Breast epithelium (tissue), 4 donors: ENCODE data around the gene GPC4. TPM values are rescaled to one million over a fixed set of nuclear protein-coding genes. Genes with fewer than 3 reads are reported as not detected.

Experiments
- DNase-seq, 2 donors: peaks; one replicate each; pipeline ENCODE4 v3.0.0-alpha.2; 2019; ENCODE audit warnings: low spot score in 2 of 2
- H3K27ac ChIP-seq, 2 donors: fragments of 200-600 bp; sonication (generic) in 1 of 2; one replicate each; pipeline ENCODE4 v1.5.1; 2016 to 2019; ENCODE audit warnings: mild to moderate bottlenecking in 1 of 2
- H3K27me3 ChIP-seq, 2 donors: fragments of 200-600 bp; sonication (generic) in 1 of 2; one replicate each; pipeline versions ENCODE4 v1.5.1 to v1.6.0; 2017 to 2019; ENCODE audit warnings: control low read depth in 1 of 2, mild to moderate bottlenecking in 1 of 2
- H3K36me3 ChIP-seq: fragments of 200-600 bp; one replicate; pipeline ENCODE4 v1.5.1; 2019
- H3K4me1 ChIP-seq, 2 donors: fragments of 200-600 bp; sonication (generic); one replicate each; pipeline ENCODE4 v1.5.1; 2016 to 2019; ENCODE audit warnings: control low read depth in 1 of 2
- H3K4me3 ChIP-seq, 3 donors: fragments of 200-600 bp; sonication (generic); 1 replicate in 2 of 3; 2 replicates in 1 of 3; pipeline ENCODE4 v1.5.1; 2016 to 2019; ENCODE audit warnings: mild to moderate bottlenecking in 3 of 3, moderate library complexity in 2 of 3
- H3K9me3 ChIP-seq, 2 donors: fragments of 200-600 bp; sonication (generic) in 1 of 2; one replicate each; pipeline ENCODE4 v1.5.1; 2016 to 2019; ENCODE audit warnings: control low read depth in 1 of 2
- CTCF ChIP-seq, 3 donors: fragments of 450-650 bp; IDR thresholded peaks; one replicate each; pipeline ENCODE4 v1.5.1; 2016 to 2017; ENCODE audit warnings: antibody characterized with exemption in 3 of 3, mild to moderate bottlenecking in 3 of 3, moderate library complexity in 3 of 3
- POLR2A ChIP-seq: fragments of 450-650 bp; IDR thresholded peaks from one replicate; pipeline ENCODE4 v1.6.1; 2016; ENCODE audit warnings: antibody characterized with exemption, mild to moderate bottlenecking, moderate library complexity
- POLR2AphosphoS5 ChIP-seq, 3 donors: sonication (generic); formaldehyde crosslinking; IDR thresholded peaks; one replicate each; pipeline ENCODE4 v1.6.1; 2017; ENCODE audit warnings: antibody characterized with exemption in 3 of 3
- intact Hi-C: fragments of 100-400 bp; cut with DNase I; formaldehyde crosslinking; loops from one replicate; pipeline ENCODE4 v1.15.1; 2023; ENCODE audit warnings: low total_unique reads
- total RNA-seq, 3 donors: library from RNA; depleted of rRNA; stranded (reverse); fragments of >200 nt; gene quantifications; one replicate each; pipeline ENCODE4 v1.1.0, GENCODE V29; 2016

GPC4 gene
- total RNA-seq, 3 donors from 2014 or later = 4.5 to 7.7 (median 5.2) TPM

DNA sequence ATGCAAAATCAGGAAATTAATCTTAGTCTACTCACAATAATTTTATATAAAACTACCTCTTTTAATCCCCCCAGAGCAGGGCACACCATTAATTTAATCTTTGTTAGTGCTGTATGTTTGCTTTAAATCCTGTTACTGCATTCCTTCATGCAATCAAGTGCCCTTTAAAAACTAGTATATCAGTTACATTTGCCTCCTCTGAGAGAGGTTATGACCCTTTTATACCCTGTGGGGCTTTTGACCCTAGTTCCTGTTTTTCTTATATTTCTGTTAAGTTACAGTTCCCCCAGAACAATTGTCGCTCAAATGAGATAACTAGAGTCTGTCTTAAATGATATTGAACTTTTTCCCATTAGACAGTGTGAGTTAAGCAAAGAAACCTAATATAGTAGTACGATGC lies 46.2 kb downstream of the GPC4 start:
- Histone ChIP-seq H3K4me3 (no peak overlapping the region), H3K36me3 (no peaks in the 10 kb centered on the region), H3K27ac (no peak overlapping the region), H3K27me3 (peaks cover 0 to 30% of the 10 kb centered on the region in 2 donors), H3K4me1 (no peaks in the 10 kb centered on the region), H3K9me3 (no peaks in the 10 kb centered on the region)
- no peak for DNase-seq
- intact Hi-C loops = no loop called here
- TF ChIP-seq POLR2A (no peak), CTCF (IDR thresholded peaks at IDR 0.05) (no peak), POLR2AphosphoS5 (IDR thresholded peaks at IDR 0.05) (no peak)

DNA sequence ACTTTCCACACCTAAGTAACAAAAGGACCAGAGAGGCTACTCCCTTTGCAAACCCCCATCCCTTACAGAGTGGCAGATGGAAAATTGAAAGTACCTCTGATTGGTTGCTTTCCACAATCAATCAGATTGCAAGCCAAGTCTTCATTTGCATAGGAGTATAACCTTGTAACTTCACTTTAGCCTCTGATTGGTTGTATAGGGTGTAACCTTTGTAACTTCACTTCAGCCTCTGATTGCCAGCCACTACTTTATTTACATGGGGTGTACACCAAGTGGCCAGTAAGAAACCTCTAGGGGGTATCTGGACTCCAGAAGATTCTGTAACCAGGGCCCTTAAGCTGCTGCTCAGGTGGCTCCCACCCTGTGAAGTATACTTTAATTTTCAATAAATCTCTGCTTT lies 48.6 kb downstream of the GPC4 start:
- Histone ChIP-seq H3K4me3 (no peak overlapping the region), H3K4me1 (no peaks in the 10 kb centered on the region), H3K36me3 (no peaks in the 10 kb centered on the region), H3K27me3 (peaks cover 0 to 29% of the 10 kb centered on the region in 2 donors), H3K9me3 (no peaks in the 10 kb centered on the region), H3K27ac (no peak overlapping the region)
- intact Hi-C loops = no loop called here
- no peak for DNase-seq
- TF ChIP-seq CTCF (IDR thresholded peaks at IDR 0.05) (no peak), POLR2A (no peak), POLR2AphosphoS5 (IDR thresholded peaks at IDR 0.05) (no peak)

DNA sequence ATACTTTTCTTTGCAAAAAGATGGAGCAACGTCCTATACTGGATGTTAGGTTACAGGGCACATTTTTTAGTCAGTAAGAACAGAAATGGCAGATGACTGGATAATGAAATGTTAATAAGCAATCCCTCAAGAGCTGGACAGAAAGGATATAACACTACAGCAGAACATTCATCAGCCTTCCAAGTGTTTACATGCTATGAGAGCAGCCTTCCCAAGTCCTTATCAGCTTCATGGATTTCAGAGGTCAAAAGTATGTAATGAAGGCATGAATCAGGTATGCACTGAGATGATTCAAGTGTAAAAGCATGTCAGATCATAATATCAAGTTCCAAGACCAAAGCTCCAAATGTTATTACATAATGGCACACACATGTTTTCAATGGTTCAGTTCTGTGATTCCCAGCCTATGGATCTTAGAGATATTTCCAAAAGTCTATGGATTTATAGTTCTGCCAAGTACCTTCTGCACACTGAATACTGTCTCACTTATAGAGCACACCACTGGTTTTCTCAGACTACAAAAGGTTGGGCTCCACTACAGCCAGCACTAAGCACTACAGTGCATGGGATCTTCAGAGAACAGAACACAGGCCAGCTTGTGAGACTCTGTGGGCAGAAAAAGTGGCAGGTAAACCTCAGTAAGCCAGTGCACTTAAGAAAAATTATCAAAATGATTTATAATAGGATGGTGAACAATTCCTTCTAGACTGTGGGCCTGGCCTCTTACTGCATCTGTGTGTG lies 49.2 kb downstream of the GPC4 start:
- intact Hi-C loops = no loop called here
- Histone ChIP-seq H3K36me3 (no peaks in the 10 kb centered on the region), H3K27me3 (peaks cover 0 to 33% of the 10 kb centered on the region in 2 donors), H3K27ac (no peak overlapping the region), H3K4me1 (no peaks in the 10 kb centered on the region), H3K9me3 (no peaks in the 10 kb centered on the region), H3K4me3 (no peak overlapping the region)
- no peak for DNase-seq
- TF ChIP-seq POLR2AphosphoS5 (IDR thresholded peaks at IDR 0.05) (no peak), CTCF (IDR thresholded peaks at IDR 0.05) (no peak), POLR2A (no peak)

DNA sequence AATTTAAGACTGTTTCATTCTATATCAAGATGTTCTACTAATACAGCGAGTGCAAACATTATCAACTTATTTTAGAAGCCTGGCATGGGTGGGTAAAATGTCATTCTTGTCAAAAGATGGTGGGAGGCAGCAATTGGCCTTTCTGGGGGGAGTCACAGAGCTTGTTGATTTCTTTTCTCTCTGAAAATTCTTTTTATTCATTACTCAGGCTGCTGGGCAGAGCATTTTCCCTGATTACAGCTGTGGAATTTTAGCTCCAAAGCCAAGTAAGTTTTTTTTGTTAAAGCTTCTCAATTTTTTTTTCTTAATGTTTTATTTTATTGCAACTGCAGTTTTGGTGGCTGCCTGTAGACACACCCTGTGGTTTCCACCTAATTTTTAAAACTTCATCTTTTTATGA lies 50.4 kb downstream of the GPC4 start:
- intact Hi-C loops = no loop called here
- Histone ChIP-seq H3K27me3 (peaks cover 0 to 39% of the 10 kb centered on the region in 2 donors), H3K4me3 (no peak overlapping the region), H3K36me3 (no peaks in the 10 kb centered on the region), H3K4me1 (no peaks in the 10 kb centered on the region), H3K27ac (no peak overlapping the region), H3K9me3 (no peaks in the 10 kb centered on the region)
- DNase-seq = no peak
- TF ChIP-seq POLR2A (no peak), CTCF (IDR thresholded peaks at IDR 0.05) (no peak), POLR2AphosphoS5 (IDR thresholded peaks at IDR 0.05) (no peak)

DNA sequence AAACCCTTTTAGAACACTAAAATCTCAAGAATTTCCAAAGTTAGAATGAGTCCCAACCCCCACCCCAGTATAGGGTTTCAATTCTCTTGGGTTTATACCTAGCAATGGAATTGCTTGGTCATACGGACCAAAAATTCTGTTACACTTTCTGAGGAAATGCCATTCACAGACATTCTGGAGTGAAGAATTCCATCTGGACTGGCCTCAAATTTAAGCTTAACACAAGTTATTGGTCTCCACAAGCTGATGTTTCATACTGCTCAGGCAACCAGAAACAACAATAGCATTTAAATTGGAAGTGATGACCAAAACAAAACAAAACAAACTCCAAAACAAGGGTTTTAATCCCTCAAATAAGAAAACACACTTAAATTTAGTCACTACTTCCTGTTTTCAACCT lies 51.1 kb downstream of the GPC4 start:
- no peak overlapping the region for H3K4me3 ChIP-seq
- no peak for TF ChIP-seq POLR2AphosphoS5 (IDR thresholded peaks at IDR 0.05)
- TF ChIP-seq POLR2A = no peak
- TF ChIP-seq CTCF (IDR thresholded peaks at IDR 0.05) = no peak
- intact Hi-C loops = no loop called here
- no peaks in the 10 kb centered on the region for H3K36me3 ChIP-seq
- no peaks in the 10 kb centered on the region for H3K4me1 ChIP-seq
- H3K27me3 ChIP-seq = peaks cover 0 to 46% of the 10 kb centered on the region in 2 donors
- H3K27ac ChIP-seq = no peak overlapping the region
- DNase-seq = no peak
- H3K9me3 ChIP-seq = no peaks in the 10 kb centered on the region
